Jurkat, Clone E6-1 (cell line): Measurements from ENCODE around the gene FGD2.

Experiments
- DNase-seq: peaks from one replicate; pipeline ENCODE4 v3.0.0-alpha.2; 2011; ENCODE audit warnings: low read depth, low spot score
- H3K4me3 ChIP-seq: 2 replicates; pipeline ENCODE4 v1.5.1; 2011; ENCODE audit warnings: mild to moderate bottlenecking, low read length, control low read depth, moderate library complexity

FGD2 gene

GRCh38 chr6:36969988-36970891 is 35.2 kb upstream of the FGD2 start:
- H3K4me3 ChIP-seq = no peak overlapping the region
- no peak for DNase-seq

DNA sequence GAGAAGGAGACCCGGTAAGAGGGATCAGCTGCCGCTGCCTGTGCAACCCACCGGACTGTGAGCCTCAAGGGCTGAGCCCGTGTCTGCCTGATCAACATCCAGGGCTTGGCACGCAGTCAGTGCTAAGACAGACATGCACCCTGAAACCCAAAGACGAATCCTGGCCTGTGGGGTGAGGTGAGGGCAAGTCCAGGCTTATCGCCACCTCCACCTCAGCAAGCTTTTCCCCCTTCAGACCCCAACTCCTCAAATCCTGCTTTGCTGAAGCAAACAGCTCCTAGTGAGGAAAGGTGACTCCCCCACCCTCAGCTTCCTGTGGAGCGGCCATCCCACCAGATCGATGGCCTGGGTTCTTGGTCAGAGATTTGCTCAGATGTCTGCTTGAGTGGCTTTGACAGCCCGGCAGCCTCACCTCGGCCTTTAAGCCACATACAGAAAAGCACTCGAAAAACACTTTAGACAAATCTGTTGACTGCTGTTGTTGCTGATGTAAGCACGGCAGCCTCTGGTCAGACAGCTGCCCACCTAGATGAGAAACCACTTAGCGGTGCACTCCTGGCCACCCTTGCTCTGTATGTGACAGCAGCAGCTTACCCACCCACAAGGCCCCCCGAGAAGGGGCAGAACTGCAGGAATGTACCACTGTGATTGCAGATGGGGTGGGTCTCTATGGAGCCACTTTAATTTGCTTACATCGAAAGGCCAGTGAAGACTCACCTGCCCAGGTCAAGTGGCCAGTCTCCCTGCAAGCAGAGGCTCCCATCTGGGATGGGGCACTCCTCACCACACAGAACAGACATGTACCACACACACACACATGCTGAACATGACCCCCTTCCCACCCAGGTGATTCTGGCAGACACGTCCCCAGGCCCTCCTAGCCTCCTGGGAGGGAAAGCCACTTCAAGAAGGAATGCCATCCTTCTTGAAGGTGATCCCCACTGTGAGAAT is 34.3 kb upstream of the FGD2 start:
- no peak for DNase-seq
- no peak overlapping the region for H3K4me3 ChIP-seq

- no peak overlapping the region for H3K4me3 ChIP-seq
- no peak for DNase-seq
These were observed 33.4 kb upstream of the FGD2 start for GRCh38 chr6:36971921-36972673.

GRCh38 chr6:36973190-36973589 is 32.3 kb upstream of the FGD2 start:
- H3K4me3 ChIP-seq = no peak overlapping the region
- no peak for DNase-seq

DNA sequence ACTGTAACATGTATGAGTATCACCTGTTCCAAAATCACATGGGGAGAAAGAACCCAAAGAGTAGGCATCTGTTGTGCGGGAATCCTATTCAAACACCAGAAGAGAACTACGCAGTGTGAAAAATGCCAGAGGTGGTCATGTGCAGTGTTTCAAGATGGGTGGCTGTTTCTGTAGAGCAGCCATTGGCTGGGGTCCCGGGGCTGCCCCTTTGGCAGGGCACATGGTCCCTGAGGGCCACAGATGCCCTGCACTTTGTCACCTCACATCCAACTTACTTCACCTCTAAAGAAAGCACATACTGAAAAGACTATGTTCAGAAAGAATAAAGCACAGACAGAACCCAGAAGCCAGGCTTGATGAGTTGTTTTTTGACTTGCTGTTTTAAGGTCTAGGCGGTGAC is 31.8 kb upstream of the FGD2 start:
- no peak for DNase-seq
- no peak overlapping the region for H3K4me3 ChIP-seq

DNA sequence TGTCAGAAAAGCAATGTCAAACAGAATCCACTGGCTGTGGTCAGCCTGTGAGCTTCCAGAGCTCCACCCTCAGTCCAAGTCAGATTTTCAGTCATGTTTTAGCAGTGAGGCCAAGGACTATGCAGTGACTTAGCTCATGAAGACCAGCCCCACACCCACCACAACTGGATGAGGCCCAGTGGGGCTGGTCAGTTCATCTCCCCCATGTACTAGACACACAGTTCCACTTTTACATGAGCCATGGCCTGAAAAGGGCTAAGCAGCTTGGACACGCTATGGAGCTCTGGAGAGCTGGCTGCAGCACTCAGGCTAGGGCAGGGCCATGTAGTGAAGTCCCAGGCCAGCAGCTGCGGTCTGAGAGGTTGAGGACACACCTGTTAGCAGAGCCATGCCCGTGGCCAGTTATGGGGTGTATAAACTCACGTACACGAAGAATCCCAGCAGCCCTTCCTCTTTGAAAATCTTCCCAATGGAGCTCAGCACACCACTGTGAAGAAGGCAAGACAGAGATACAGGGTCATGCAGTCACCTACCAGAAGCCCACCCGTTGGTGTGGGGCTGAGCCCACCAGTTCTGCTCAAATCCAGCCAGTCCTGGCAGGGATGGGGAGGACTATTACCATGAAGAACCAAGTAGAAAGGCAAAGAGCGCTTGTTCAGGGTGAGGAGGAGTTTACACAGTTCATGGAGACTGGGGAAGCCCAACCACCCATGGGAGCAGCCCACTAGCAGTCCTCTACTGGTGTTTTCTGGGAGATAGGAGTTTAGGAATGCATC is 30.0 kb upstream of the FGD2 start:
- DNase-seq = no peak

GRCh38 chr6:36976007-36976264 is 29.5 kb upstream of the FGD2 start:
- DNase-seq = no peak
- H3K4me3 ChIP-seq = no peak overlapping the region

More for the DNA sequence above, 30.0 kb upstream of the FGD2 start:
- H3K4me3 ChIP-seq = no peak overlapping the region

DNA sequence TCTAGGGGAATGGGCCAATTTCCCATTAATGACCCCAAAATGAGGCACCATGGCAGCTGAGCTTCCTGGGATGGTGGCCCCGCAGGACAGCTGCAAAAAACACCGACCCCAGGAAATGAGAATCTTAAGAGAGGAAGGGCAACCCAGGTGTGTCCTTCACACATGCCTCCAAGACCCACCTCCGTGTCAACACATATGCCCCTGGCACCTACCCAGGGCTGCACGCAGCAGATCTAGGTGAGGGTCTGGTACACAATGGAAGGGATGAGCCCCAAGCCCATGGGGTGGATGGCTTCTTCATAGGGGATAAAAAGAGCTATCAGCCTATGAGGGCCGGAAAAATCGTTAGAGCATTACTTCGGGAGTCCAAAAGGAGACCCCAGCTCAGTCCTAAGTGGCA is 28.9 kb upstream of the FGD2 start:
- no peak overlapping the region for H3K4me3 ChIP-seq
- no peak for DNase-seq

GRCh38 chr6:36976931-36977330 is 28.5 kb upstream of the FGD2 start:
- no peak overlapping the region for H3K4me3 ChIP-seq
- DNase-seq = no peak

DNA sequence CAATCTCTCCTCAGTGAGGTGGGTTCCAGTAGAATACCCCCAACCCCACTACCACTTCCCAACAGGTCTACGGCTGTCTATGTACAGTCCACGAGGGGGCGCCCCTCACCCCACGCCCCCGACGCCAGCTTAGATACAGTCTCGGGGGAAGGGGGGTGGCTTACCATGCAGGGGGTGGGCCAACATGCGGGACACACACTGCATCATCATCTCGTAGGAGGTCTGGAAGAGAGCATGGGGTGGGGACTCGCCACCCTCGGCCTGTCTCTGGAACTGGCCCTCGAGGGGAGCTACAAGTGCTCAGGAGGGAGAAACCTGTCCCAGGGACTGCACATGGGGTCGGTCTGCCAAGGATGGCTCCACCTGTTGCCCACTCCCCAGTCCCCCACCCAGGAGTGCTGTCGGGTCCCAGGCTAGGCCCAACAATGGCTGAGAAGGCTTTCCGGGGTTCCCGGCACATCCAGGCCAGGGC is 27.9 kb upstream of the FGD2 start:
- no peak for DNase-seq
- H3K4me3 ChIP-seq = no peak overlapping the region

DNA sequence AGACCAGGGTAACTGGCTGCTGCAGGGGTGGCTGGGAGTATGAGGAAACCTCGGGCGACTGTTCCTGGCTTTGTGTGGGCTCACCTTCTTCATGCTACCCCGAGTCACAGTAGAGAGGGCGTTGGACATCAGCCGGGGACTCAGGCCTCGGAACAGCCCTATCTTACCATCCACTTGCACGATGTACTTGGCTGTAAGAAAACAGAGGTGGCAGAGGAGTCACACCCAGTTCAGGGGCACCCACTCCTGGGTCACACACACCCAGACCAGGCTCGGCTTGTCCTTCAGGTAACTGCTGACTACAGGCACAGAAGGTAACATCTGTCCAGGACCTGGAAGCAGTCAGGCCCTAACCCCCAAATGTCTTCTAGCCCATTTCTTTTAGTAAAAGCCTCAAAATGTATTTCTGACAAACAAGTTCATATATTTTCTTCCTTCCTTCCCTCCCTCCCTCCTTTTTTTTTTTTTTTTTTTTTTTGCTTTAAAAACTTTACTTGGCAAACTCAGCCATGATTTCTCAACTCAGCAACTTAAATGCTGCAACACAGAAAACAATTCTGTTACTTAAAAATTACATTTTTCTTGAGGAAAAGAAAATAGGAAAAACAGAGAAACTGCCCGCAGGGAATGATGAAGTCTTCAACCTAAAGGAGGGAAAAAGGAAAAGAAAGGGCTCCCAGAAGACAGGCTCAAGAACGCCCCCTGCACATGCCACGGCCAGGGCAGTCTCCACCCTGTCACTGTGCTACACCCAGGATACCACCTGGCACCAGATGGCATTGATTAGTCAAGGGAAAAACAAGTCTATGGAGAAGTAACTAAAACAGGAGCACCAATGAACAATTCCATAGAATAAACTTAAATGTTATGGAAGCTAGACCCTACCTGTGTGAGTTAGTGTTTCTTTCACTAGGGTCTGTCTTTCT is 26.8 kb upstream of the FGD2 start:
- DNase-seq = no peak
- H3K4me3 ChIP-seq = no peak overlapping the region

DNA sequence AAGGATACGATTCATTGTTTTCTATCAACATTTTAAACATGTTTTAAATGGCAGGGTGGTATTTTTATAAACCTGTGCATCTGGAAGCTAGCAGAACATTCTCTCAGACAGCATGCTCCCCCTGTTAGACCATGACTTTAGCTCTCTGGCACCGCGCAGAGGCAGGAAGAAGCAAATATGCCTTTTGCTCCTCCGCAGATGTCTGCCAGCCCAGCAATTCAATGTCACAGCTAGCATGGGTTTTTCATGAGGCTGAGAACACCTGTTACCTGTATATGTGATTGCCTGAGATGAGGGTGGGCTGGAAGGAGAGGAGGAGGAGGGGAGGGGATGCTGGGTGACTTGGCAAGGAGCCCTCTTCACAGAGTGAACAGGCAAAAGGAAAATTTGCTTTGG is 26.1 kb upstream of the FGD2 start:
- DNase-seq = no peak
- H3K4me3 ChIP-seq = no peak overlapping the region

DNA sequence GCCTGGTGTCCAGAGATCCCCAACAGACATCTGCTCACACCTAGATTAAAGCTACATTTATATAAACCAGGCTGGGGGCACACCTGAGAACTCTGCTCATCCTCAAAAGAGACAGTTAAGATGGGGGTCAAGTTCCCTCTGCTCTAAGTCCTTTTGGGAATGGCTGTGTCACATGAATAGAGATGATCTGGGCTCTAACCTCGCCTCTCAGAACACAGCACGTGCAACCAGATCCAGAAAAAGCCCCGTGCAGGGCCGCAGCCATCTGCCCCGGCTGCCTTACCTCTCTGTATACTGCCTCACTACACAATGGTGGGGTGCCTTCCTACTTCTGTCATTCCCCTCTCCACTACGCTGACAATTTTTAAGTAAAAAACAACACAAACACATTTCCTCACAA is 25.3 kb upstream of the FGD2 start:
- no peak for DNase-seq
- H3K4me3 ChIP-seq = no peak overlapping the region

GRCh38 chr6:36980876-36981619 is 24.4 kb upstream of the FGD2 start:
- no peak overlapping the region for H3K4me3 ChIP-seq
- DNase-seq = no peak

DNA sequence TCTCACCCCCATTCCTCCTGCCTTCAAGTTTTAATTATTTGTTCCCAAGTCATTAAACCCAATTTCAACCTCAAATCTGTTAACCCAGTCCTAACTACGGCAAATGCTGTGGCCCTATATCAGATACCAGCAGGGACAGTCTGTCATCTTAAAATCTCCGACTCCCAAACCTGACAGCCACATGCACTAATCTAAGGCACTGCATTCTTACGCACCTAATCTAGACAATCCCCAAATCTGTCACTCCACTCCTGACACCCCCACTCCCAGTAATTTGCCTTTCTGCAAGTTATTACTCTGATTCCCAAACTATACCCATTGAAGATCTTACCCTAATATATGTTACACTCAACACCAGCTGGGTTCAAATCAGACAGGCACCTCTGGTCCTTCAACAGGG is 21.9 kb upstream of the FGD2 start:
- DNase-seq = no peak
- H3K4me3 ChIP-seq = no peak overlapping the region

- H3K4me3 ChIP-seq = peak overlapping the region; percentile 87
- DNase-seq = peak; percentile 58
These were observed 20.7 kb upstream of the FGD2 start for GRCh38 chr6:36984581-36985416.
